Measurements from ENCODE around the gene RELA. TPM values are rescaled to one million over a fixed set of nuclear protein-coding genes. Genes with fewer than 3 reads are reported as not detected.
"Not testable (repeated sequence)": the region's sequence is repeated elsewhere in the genome, so short reads cannot be mapped to it uniquely, and the experiment has no call there.

The RELA gene
- total RNA-seq, 2 donors from 2014 or later, result 58.7 to 68.3 TPM

DNA sequence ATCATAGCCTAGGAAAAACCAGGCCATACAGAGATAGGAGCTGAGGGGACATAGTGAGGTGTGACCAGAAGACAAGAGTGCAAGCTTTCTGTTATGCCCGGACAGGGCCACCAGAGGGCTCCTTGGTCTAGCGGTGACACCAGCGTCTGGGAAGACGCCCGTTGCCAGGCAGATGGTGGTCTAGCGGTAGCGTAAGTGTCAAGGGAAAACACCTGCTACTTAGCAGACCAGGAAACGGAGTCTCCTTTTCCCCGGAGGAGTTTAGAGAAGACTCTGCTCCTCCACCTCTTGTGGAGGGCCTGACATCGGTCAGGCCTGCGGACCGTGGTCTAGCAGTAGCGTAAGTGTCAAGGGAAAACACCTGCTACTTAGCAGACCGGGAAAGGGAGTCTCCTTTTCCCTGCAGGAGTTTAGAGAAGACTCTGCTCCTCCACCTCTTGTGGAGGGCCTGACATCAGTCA lies 43.6 kb upstream of the RELA start:
- not testable (repeated sequence) for H3K27ac ChIP-seq; H3K36me3 ChIP-seq; H3K4me1 ChIP-seq; H3K4me3 ChIP-seq; H3K9me3 ChIP-seq; H3K27me3 ChIP-seq; H3K9ac ChIP-seq (ENCODE audit: low read depth in 2 of 2, low read length in 2 of 2)
- DNase-seq, result peak; percentile 82
- intact Hi-C loops (cut with DNase I), result loop anchor here (10.0 kb wide), 1 partner anchor 82 kb away; no protein-coding TSS in a partner anchor
- TF ChIP-seq, protein P1, sequence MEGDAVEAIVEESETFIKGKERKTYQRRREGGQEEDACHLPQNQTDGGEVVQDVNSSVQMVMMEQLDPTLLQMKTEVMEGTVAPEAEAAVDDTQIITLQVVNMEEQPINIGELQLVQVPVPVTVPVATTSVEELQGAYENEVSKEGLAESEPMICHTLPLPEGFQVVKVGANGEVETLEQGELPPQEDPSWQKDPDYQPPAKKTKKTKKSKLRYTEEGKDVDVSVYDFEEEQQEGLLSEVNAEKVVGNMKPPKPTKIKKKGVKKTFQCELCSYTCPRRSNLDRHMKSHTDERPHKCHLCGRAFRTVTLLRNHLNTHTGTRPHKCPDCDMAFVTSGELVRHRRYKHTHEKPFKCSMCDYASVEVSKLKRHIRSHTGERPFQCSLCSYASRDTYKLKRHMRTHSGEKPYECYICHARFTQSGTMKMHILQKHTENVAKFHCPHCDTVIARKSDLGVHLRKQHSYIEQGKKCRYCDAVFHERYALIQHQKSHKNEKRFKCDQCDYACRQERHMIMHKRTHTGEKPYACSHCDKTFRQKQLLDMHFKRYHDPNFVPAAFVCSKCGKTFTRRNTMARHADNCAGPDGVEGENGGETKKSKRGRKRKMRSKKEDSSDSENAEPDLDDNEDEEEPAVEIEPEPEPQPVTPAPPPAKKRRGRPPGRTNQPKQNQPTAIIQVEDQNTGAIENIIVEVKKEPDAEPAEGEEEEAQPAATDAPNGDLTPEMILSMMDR (IDR thresholded peaks at IDR 0.05), result peak; percentile 77

DNA sequence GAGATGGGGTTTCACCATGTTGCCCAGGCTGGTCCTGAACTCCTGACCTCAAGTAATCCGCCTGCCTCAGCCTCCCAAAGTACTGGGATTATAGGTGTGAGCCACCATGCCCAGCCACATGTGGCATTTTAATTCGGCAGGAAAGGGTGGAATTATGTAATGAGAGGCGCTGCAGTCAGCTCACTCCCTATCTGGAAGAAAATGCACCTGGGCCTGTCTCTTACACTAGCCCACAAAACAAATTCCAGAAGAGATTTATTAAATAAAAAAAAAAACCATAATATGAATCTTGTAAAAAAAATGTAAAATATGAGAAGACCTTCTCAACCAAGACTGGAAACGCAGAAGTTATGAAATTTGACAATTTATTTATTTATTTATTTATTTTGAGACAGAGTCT lies 41.1 kb upstream of the RELA start:
- Histone ChIP-seq H3K4me3 (no peak overlapping the region), H3K27ac (no peak overlapping the region), H3K36me3 (no peaks in the 10 kb centered on the region), H3K9ac (ENCODE audit: low read depth in 2 of 2, low read length in 2 of 2) (no peak overlapping the region), H3K9me3 (no peaks in the 10 kb centered on the region), H3K4me1 (no peaks in the 10 kb centered on the region), H3K27me3 (no peaks in the 10 kb centered on the region)
- TF ChIP-seq, protein P1 (IDR thresholded peaks at IDR 0.05), result no peak
- intact Hi-C loops (cut with DNase I), result loop anchor here (10.0 kb wide), 1 partner anchor 79 kb away; no protein-coding TSS in a partner anchor
- DNase-seq, result no peak

DNA sequence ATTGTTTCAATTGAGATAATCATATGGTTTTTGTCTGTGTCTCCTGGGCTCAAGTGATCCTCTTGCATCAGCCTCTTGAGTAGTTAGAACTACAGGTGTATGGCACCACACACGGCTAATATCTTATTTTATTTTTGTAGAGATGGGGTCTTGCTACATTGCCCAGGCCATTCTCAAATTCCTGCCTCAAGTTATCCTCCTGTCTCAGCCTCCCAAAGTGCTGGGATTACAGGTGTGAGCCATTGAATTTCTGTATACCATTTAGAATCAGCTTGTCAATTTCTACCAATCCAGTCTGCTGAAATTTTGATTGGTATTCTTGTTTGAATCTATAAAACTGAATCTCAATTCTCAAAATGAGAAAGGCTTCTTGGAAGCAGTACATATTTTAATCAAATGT lies 39.0 kb upstream of the RELA start:
- H3K4me3 ChIP-seq, result no peak overlapping the region
- no peaks in the 10 kb centered on the region for H3K4me1 ChIP-seq
- no peak for DNase-seq
- TF ChIP-seq, protein P1 (IDR thresholded peaks at IDR 0.05), result no peak
- H3K36me3 ChIP-seq, result no peaks in the 10 kb centered on the region
- H3K9me3 ChIP-seq, result no peaks in the 10 kb centered on the region
- no peak overlapping the region for H3K9ac ChIP-seq (ENCODE audit: low read depth in 2 of 2, low read length in 2 of 2)
- H3K27ac ChIP-seq, result no peak overlapping the region
- intact Hi-C loops (cut with DNase I), result loop anchor here (10.0 kb wide), 1 partner anchor 77 kb away; no protein-coding TSS in a partner anchor
- H3K27me3 ChIP-seq, result no peaks in the 10 kb centered on the region

DNA sequence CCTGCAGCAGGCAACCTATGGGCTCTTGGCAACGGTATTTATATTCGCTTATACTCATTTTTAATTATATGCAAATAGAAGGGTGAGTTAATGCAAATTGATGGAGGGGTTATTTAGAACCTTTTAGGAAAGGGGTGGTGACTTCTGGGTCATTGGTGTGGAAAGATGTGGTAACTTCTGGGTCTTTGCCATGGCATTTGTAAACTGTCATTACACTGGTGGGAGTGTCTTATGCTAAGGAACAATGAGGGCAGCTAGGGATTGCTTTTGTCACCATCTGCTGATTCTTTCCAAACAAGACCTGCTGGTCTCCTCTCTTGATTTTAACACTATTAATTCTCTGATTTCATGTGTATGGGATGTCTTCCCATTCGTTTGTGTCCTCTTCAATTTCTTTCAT lies 37.7 kb upstream of the RELA start:
- no peaks in the 10 kb centered on the region for H3K4me1 ChIP-seq
- no peak overlapping the region for H3K27ac ChIP-seq
- intact Hi-C loops (cut with DNase I), result loop anchor here (10.0 kb wide), 1 partner anchor 76 kb away; no protein-coding TSS in a partner anchor
- TF ChIP-seq, protein P1 (IDR thresholded peaks at IDR 0.05), result no peak
- no peak overlapping the region for H3K4me3 ChIP-seq
- H3K27me3 ChIP-seq, result no peaks in the 10 kb centered on the region
- no peaks in the 10 kb centered on the region for H3K9me3 ChIP-seq
- H3K9ac ChIP-seq (ENCODE audit: low read depth in 2 of 2, low read length in 2 of 2), result no peak overlapping the region
- H3K36me3 ChIP-seq, result no peaks in the 10 kb centered on the region
- DNase-seq, result no peak

DNA sequence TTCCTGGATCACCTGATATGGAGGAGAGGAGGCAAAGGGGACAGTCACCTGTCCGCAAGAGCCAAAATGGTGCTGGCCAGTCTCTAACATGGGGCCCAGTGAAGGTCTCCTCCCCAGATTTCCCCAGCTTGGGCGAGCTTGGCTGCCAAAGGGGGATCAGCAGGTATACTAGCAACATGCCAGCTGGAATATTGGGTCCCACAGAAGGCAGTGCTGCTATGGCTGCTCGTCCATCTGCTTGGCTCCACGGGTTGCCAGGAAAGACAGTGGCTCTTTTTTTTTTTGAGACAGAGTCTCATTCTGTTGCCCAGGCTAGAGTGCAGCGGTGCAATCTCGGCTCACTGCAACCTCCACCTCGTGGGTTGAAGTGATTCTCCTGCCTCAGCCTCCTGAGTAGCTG lies 36.6 kb upstream of the RELA start:
- no peaks in the 10 kb centered on the region for H3K36me3 ChIP-seq
- DNase-seq, result no peak
- H3K4me1 ChIP-seq, result no peaks in the 10 kb centered on the region
- TF ChIP-seq, protein P1 (IDR thresholded peaks at IDR 0.05), result no peak
- no peak overlapping the region for H3K4me3 ChIP-seq
- no peak overlapping the region for H3K27ac ChIP-seq
- H3K27me3 ChIP-seq, result no peaks in the 10 kb centered on the region
- no peaks in the 10 kb centered on the region for H3K9me3 ChIP-seq
- intact Hi-C loops (cut with DNase I), result no loop called here
- no peak overlapping the region for H3K9ac ChIP-seq (ENCODE audit: low read depth in 2 of 2, low read length in 2 of 2)

Measured in colonic mucosa (tissue), 4 donors.